Spleen (tissue), 7 donors: ENCODE data around the gene RIPK1.

Experiments
- POLR2A ChIP-seq, 3 donors: fragments of 450-650 bp; IDR thresholded peaks; one replicate each; pipeline ENCODE4 v1.5.1; 2017; ENCODE audit warnings: antibody characterized with exemption in 3 of 3, mild to moderate bottlenecking in 1 of 3
- POLR2AphosphoS5 ChIP-seq, 3 donors: sonication (generic); formaldehyde crosslinking; IDR thresholded peaks; one replicate each; pipeline ENCODE4 v1.5.1; 2017; ENCODE audit warnings: antibody characterized with exemption in 3 of 3
- TF ChIP-seq, protein P1 (sequence below), 11 experiments: fragments of 200-600 bp in 7 of 11; fragments of 450-650 bp in 4 of 11; sonication (generic) in 4 of 11; IDR thresholded peaks in 8 of 11; conservative IDR thresholded peaks in 3 of 11; 1 replicate in 7 of 11; 2 replicates in 4 of 11; pipeline versions ENCODE4 v1.4.0 to v1.8.0; 2016 to 2021; ENCODE audit warnings: antibody characterized with exemption in 11 of 11, inconsistent platforms in 4 of 11, mild to moderate bottlenecking in 1 of 11
- donor health status: DM: no; HTN: no; CAD: no; lungs with moderate emphysema.
- donor health status: DM: no; HTN: no; CAD: no.
- donor health status: DM: no; HTN: no; CAD: no.

DNA sequence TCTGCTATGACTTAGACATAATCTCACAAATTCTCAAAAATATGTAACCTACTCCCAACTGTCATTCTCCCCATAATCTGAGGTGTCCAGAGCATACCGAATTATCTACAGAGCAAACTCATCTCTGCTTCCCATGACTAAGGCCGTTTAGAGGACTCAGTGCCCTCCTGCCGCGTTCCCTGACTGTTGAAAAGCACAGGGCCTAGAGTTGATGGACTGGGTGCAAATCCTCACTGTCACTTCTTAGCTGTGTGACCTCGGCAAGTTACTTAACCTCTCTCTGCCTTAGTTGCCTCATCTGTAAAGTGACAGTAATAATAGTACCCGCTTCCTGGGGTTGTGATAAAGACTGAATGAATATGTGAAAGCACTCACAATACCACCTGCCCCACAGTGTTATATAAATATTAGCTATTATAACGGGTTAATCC is 93.8 kb downstream of the RIPK1 start:
- TF ChIP-seq, protein P1, sequence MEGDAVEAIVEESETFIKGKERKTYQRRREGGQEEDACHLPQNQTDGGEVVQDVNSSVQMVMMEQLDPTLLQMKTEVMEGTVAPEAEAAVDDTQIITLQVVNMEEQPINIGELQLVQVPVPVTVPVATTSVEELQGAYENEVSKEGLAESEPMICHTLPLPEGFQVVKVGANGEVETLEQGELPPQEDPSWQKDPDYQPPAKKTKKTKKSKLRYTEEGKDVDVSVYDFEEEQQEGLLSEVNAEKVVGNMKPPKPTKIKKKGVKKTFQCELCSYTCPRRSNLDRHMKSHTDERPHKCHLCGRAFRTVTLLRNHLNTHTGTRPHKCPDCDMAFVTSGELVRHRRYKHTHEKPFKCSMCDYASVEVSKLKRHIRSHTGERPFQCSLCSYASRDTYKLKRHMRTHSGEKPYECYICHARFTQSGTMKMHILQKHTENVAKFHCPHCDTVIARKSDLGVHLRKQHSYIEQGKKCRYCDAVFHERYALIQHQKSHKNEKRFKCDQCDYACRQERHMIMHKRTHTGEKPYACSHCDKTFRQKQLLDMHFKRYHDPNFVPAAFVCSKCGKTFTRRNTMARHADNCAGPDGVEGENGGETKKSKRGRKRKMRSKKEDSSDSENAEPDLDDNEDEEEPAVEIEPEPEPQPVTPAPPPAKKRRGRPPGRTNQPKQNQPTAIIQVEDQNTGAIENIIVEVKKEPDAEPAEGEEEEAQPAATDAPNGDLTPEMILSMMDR (IDR thresholded peaks at IDR 0.05 in 8 of 11, conservative IDR thresholded peaks at IDR 0.05 in 3 of 11), result no peak
- TF ChIP-seq POLR2A (IDR thresholded peaks at IDR 0.05), result no peak
- TF ChIP-seq POLR2AphosphoS5 (IDR thresholded peaks at IDR 0.05), result no peak
